ENCODE results near the gene KIAA0825. TPM values are rescaled to one million over a fixed set of nuclear protein-coding genes. Genes with fewer than 3 reads are reported as not detected.

KIAA0825 gene
- total and polyA plus RNA-seq, 2 experiments from 2014 or later = 3.0 to 7.0 TPM

GRCh38 chr5:94111209-94112004 lies 507.0 kb downstream of the KIAA0825 start:
- Histone ChIP-seq H3K27me3 (replicated peaks; ENCODE audit: insufficient read depth) (no peaks in the 10 kb centered on the region), H3K79me2 (ENCODE audit: insufficient read depth) (peaks cover 47% of the 10 kb centered on the region), H2AFZ (peak overlapping the region; percentile 96), H3K9me2 (ENCODE audit: insufficient read depth) (no peaks in the 10 kb centered on the region), H4K20me1 (ENCODE audit: insufficient read depth) (no peaks in the 10 kb centered on the region), H3K4me3 (peak overlapping the region; percentile 86), H3K4me1 (ENCODE audit: insufficient read depth) (peaks cover 9% of the 10 kb centered on the region), H3K9me3 (ENCODE audit: low read depth) (no peaks in the 10 kb centered on the region), H3K36me3 (ENCODE audit: low read depth) (no peaks in the 10 kb centered on the region; the same call in 1 of the 2 replicates), H3K27ac (peak overlapping the region; percentile 78), H3F3A (ENCODE audit: insufficient read depth) (no peaks in the 10 kb centered on the region), H3K9ac (peak overlapping the region; percentile 88), H3K4me2 (ENCODE audit: unreplicated experiment) (peak overlapping the region; percentile 82)
- peak; percentile 98 for DNase-seq
- WGBS, 2 experiments (ENCODE audit: low coverage in 1 of 2, low lambda C conversion rate in 2 of 2, missing lambda C conversion rate in 2 of 2) = 1 to 3% methylated on average over 45 to 50 of the region's 51 CpGs
- TF ChIP-seq EZH2phosphoT487 (IDR thresholded peaks at IDR 0.05; ENCODE audit: insufficient read depth, low read depth) (no peak), EZH2 (IDR thresholded peaks at IDR 0.05; ENCODE audit: insufficient read depth, poor library complexity, severe bottlenecking) (no peak)
- in situ Hi-C loops (cut with MboI) = no loop called here

DNA sequence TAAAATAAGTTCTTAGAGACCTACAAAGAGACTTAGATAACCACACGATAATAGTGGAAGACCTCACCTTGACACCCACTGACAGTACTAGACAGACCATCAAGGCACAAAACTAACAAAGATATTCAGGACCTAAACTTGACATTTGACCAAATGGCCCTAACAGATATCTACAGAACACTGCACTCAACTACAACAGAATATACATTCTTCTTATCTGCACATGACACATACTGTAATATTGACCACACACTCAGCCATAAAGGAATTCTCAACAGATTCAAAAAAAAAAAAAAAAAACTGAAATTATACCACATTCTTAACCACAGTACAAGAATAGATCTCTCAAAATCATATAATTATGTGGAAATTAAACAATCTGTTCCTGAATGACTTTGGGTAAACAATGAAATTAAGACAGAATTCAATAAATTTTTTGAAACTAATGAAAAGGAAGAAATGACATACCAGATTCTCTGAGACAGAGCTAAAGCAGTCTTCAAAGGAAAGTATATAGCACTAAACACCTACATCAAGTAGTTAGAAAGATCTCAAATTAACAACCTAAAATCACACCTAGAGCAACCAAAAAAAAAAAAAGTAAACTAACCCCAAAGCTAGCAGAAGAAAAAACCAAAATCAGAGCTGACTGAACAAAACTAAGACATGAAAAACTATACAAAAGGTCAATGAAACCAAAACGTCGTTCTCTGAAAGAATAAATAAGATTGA lies 514.7 kb downstream of the KIAA0825 start:
- in situ Hi-C loops (cut with MboI) = no loop called here
- no peak for DNase-seq
- peaks cover 99% of the 10 kb centered on the region for H3K79me2 ChIP-seq (ENCODE audit: insufficient read depth)
- no peak overlapping the region for H2AFZ ChIP-seq
- H3F3A ChIP-seq (ENCODE audit: insufficient read depth) = no peaks in the 10 kb centered on the region
- peaks cover 6% of the 10 kb centered on the region for H3K9me3 ChIP-seq (ENCODE audit: low read depth)
- no peak overlapping the region for H3K4me3 ChIP-seq
- no peaks in the 10 kb centered on the region for H3K4me1 ChIP-seq (ENCODE audit: insufficient read depth)
- H3K27ac ChIP-seq = no peak overlapping the region
- no peak overlapping the region for H3K4me2 ChIP-seq (ENCODE audit: unreplicated experiment)
- TF ChIP-seq EZH2phosphoT487 (IDR thresholded peaks at IDR 0.05; ENCODE audit: insufficient read depth, low read depth) = no peak
- no peak for TF ChIP-seq EZH2 (IDR thresholded peaks at IDR 0.05; ENCODE audit: insufficient read depth, poor library complexity, severe bottlenecking)
- no peaks in the 10 kb centered on the region; the same call in 1 of the 2 replicates for H3K36me3 ChIP-seq (ENCODE audit: low read depth)
- no peaks in the 10 kb centered on the region; the same call in 1 of the 2 replicates for H4K20me1 ChIP-seq (ENCODE audit: insufficient read depth)
- H3K9ac ChIP-seq = no peak overlapping the region
- WGBS, 2 experiments (ENCODE audit: low coverage in 1 of 2, low lambda C conversion rate in 2 of 2, missing lambda C conversion rate in 2 of 2) = 78 to 82% methylated on average over 3 of the region's 3 CpGs
- no peaks in the 10 kb centered on the region for H3K27me3 ChIP-seq (replicated peaks; ENCODE audit: insufficient read depth)
- H3K9me2 ChIP-seq (ENCODE audit: insufficient read depth) = 0 out of 2 replicates have a peak, but pooled peaks cover 4% of the 10 kb centered on the region

Other genes with a start within 250 kb of the KIAA0825 start
- gene SLF1, start 65 bp upstream of the KIAA0825 start, total RNA-seq (2014; rRNA removed; shearing (Covaris generic)) = 4.3 and 6.1 TPM in 2 replicates
- gene SLF1, start 65 bp upstream of the KIAA0825 start, polyA plus RNA-seq (2016; fragmentation: Nextera tagmentation; extraction: Ambion mirVana) = 4.6 and 7.3 TPM in 2 replicates